Neural cell (in vitro differentiated cells): ENCODE data around the gene INPP4B. TPM values are rescaled to one million over a fixed set of nuclear protein-coding genes. Genes with fewer than 3 reads are reported as not detected.

ENCODE experiments used
- H2AFZ ChIP-seq: fragments of 200-600, 300-800 bp; sonication (generic), shearing (Covaris generic); 2 replicates; pipeline ENCODE4 v1.6.0; 2014; ENCODE audit warnings: low read depth, mild to moderate bottlenecking, antibody characterized with exemption, low read length, moderate library complexity
- H3F3A ChIP-seq: fragments of 200-600 bp; shearing (Covaris generic); 2 replicates; pipeline ENCODE4 v1.6.1; 2016; ENCODE audit warnings: mild to moderate bottlenecking, moderate library complexity, mixed read lengths, antibody characterized with exemption, low read length; ENCODE audit not compliant: insufficient read depth, poor library complexity, severe bottlenecking
- H3K27ac ChIP-seq: fragments of 200-600, 300-800 bp; sonication (generic), shearing (Covaris generic); 2 replicates; pipeline ENCODE4 v1.5.1; 2014; ENCODE audit warnings: mild to moderate bottlenecking, low read length, moderate library complexity
- H3K27me3 ChIP-seq: fragments of 300-800, 200-600 bp; sonication (generic), shearing (Covaris generic); 2 replicates; pipeline ENCODE4 v1.6.0; 2014; ENCODE audit warnings: mild to moderate bottlenecking, low read depth, low read length, moderate library complexity; ENCODE audit not compliant: insufficient read depth
- H3K36me3 ChIP-seq: fragments of 300-800, 200-600 bp; sonication (generic), shearing (Covaris generic); 2 replicates; pipeline ENCODE4 v1.5.1; 2014; ENCODE audit warnings: mild to moderate bottlenecking, antibody characterized with exemption, low read length, moderate library complexity; ENCODE audit not compliant: insufficient read depth
- H3K4me2 ChIP-seq: fragments of 300-800, 200-600 bp; sonication (generic), shearing (Covaris generic); 2 replicates; pipeline ENCODE4 v1.6.0; 2014; ENCODE audit warnings: mild to moderate bottlenecking, low read length
- H3K4me3 ChIP-seq: fragments of 300-800, 200-600 bp; sonication (generic), shearing (Covaris generic); 2 replicates; pipeline ENCODE4 v1.5.1; 2014; ENCODE audit warnings: mild to moderate bottlenecking, low read length, moderate library complexity
- H3K79me2 ChIP-seq: fragments of 200-600 bp; shearing (Covaris generic); replicated peaks from 2 replicates; pipeline ENCODE4 v1.6.0; 2014; ENCODE audit warnings: mild to moderate bottlenecking, low read length, moderate library complexity; ENCODE audit not compliant: insufficient read depth
- H3K9ac ChIP-seq: fragments of 300-800, 200-600 bp; sonication (generic), shearing (Covaris generic); 2 replicates; pipeline ENCODE4 v1.6.1; 2016; ENCODE audit warnings: mild to moderate bottlenecking, low read length, mixed read lengths
- H3K9me2 ChIP-seq: fragments of 200-600 bp; shearing (Covaris generic); 2 replicates; pipeline ENCODE4 v1.6.1; 2016; ENCODE audit warnings: mild to moderate bottlenecking, low read length, mixed read lengths; ENCODE audit not compliant: insufficient read depth
- H3K9me3 ChIP-seq: fragments of 200-600, 300-800 bp; sonication (generic), shearing (Covaris generic); 2 replicates; pipeline ENCODE4 v1.6.1; 2016; ENCODE audit warnings: mild to moderate bottlenecking, mixed run types, low read length, moderate library complexity, mixed read lengths
- H4K20me1 ChIP-seq: fragments of 200-600 bp; shearing (Covaris generic); 2 replicates; pipeline ENCODE4 v1.6.1; 2016; ENCODE audit warnings: mild to moderate bottlenecking, mixed run types; ENCODE audit not compliant: insufficient read depth
- MXI1 ChIP-seq: fragments of 450-650 bp; conservative IDR thresholded peaks from 2 replicates; pipeline ENCODE4 v1.6.1; 2014; ENCODE audit warnings: antibody characterized with exemption, mild to moderate bottlenecking; ENCODE audit not compliant: poor library complexity, severe bottlenecking
- POLR2AphosphoS5 ChIP-seq: IDR thresholded peaks from 2 replicates; pipeline ENCODE4 v1.6.1; 2012
- RAD21 ChIP-seq: fragments of 450-650 bp; conservative IDR thresholded peaks from 2 replicates; pipeline ENCODE4 v1.6.1; 2014; ENCODE audit warnings: antibody characterized with exemption, mild to moderate bottlenecking, moderate library complexity
- SMC3 ChIP-seq: fragments of 450-650 bp; conservative IDR thresholded peaks from 2 replicates; pipeline ENCODE4 v1.6.1; 2014; ENCODE audit warnings: antibody characterized with exemption, mild to moderate bottlenecking, moderate library complexity; ENCODE audit not compliant: poor library complexity
- TAF1 ChIP-seq: IDR thresholded peaks from 2 replicates; pipeline ENCODE4 v1.6.1; 2012; ENCODE audit warnings: low read depth
- polyA plus RNA-seq: library from polyadenylated mRNA; depleted of rRNA; stranded (reverse); fragments of >200 nt; gene quantifications from 2 replicates; pipeline ENCODE4 v1.2.3, GENCODE V29; 2014
- TF ChIP-seq, protein P1 (sequence below): fragments of 450-650 bp; IDR thresholded peaks from 2 replicates; pipeline ENCODE4 v1.5.1; 2014; ENCODE audit warnings: antibody characterized with exemption, mild to moderate bottlenecking, moderate library complexity; ENCODE audit not compliant: poor library complexity, severe bottlenecking
- TF ChIP-seq, protein P2 (sequence below): IDR thresholded peaks from 2 replicates; pipeline ENCODE4 v1.6.1; 2012; ENCODE audit warnings: borderline replicate concordance

Gene INPP4B
- polyA plus RNA-seq, 1 donor from 2014 or later: 0.30 TPM

DNA sequence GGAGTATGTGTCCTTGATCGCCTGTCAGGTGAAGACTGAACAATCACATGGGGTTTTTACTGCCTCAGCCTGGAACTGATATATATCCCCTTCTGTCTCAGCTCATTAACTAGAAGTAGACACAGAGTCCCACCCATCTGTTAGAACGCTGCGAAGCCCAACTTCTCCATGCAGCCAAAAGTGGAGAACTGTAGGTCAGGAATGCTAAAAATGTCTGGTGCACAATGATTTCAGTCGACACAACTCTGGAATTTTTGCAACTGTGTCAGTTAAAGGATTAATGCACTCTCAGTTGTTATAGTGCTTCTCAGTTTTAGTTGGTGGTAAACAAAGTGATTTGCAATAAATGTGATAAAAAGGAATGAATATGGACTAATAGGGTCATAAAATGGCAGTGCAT, 287.2 kb downstream of the INPP4B start:
- Histone ChIP-seq H4K20me1 (no peaks in the 10 kb centered on the region), H3K79me2 (no peaks in the 10 kb centered on the region), H3K9ac (no peak overlapping the region), H3K36me3 (no peaks in the 10 kb centered on the region), H3F3A (no peaks in the 10 kb centered on the region), H3K4me3 (no peak overlapping the region), H3K9me2 (no peaks in the 10 kb centered on the region), H3K27me3 (no peaks in the 10 kb centered on the region), H2AFZ (no peak overlapping the region), H3K9me3 (no peaks in the 10 kb centered on the region), H3K4me2 (no peak overlapping the region), H3K27ac (no peak overlapping the region)
- TF ChIP-seq, protein P1, sequence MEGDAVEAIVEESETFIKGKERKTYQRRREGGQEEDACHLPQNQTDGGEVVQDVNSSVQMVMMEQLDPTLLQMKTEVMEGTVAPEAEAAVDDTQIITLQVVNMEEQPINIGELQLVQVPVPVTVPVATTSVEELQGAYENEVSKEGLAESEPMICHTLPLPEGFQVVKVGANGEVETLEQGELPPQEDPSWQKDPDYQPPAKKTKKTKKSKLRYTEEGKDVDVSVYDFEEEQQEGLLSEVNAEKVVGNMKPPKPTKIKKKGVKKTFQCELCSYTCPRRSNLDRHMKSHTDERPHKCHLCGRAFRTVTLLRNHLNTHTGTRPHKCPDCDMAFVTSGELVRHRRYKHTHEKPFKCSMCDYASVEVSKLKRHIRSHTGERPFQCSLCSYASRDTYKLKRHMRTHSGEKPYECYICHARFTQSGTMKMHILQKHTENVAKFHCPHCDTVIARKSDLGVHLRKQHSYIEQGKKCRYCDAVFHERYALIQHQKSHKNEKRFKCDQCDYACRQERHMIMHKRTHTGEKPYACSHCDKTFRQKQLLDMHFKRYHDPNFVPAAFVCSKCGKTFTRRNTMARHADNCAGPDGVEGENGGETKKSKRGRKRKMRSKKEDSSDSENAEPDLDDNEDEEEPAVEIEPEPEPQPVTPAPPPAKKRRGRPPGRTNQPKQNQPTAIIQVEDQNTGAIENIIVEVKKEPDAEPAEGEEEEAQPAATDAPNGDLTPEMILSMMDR: no peak
- TF ChIP-seq MXI1 (no peak), POLR2AphosphoS5 (no peak), SMC3 (no peak), TAF1 (no peak)
- TF ChIP-seq, protein P2, sequence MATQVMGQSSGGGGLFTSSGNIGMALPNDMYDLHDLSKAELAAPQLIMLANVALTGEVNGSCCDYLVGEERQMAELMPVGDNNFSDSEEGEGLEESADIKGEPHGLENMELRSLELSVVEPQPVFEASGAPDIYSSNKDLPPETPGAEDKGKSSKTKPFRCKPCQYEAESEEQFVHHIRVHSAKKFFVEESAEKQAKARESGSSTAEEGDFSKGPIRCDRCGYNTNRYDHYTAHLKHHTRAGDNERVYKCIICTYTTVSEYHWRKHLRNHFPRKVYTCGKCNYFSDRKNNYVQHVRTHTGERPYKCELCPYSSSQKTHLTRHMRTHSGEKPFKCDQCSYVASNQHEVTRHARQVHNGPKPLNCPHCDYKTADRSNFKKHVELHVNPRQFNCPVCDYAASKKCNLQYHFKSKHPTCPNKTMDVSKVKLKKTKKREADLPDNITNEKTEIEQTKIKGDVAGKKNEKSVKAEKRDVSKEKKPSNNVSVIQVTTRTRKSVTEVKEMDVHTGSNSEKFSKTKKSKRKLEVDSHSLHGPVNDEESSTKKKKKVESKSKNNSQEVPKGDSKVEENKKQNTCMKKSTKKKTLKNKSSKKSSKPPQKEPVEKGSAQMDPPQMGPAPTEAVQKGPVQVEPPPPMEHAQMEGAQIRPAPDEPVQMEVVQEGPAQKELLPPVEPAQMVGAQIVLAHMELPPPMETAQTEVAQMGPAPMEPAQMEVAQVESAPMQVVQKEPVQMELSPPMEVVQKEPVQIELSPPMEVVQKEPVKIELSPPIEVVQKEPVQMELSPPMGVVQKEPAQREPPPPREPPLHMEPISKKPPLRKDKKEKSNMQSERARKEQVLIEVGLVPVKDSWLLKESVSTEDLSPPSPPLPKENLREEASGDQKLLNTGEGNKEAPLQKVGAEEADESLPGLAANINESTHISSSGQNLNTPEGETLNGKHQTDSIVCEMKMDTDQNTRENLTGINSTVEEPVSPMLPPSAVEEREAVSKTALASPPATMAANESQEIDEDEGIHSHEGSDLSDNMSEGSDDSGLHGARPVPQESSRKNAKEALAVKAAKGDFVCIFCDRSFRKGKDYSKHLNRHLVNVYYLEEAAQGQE: no peak

DNA sequence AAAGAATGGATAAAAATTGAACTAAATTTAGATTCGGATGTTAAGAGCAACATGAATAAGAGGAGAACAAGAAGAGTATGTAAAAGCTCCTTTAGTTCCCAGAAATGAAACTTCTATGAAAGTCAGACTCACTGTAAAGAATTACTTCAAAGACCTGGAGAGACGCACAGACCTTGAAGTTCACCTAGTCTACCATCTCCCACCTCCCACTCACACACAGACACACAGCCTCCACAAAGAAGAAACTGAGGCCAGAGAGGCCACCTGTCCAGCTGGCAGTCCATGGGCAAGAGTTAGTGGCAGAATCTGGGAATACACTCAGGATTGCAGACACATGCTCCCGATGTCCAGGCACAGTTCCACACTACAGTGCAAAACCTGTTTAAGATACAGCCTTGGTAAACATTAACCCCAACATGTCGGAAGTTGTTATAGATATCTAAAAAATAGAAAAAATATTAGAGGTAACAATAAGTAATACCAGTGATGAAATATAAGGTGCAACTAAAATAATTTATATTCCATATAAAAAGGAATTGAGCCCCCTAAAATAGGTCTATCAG, 288.8 kb downstream of the INPP4B start:
- no peak overlapping the region for H3K9ac ChIP-seq
- no peak overlapping the region for H3K4me2 ChIP-seq
- no peaks in the 10 kb centered on the region for H3K9me2 ChIP-seq
- H3K79me2 ChIP-seq: no peaks in the 10 kb centered on the region
- no peaks in the 10 kb centered on the region for H3K27me3 ChIP-seq
- H3K4me3 ChIP-seq: no peak overlapping the region
- TF ChIP-seq, protein P1: no peak
- TF ChIP-seq MXI1: no peak
- no peak for TF ChIP-seq RAD21
- TF ChIP-seq SMC3: no peak
- H3K27ac ChIP-seq: no peak overlapping the region
- H4K20me1 ChIP-seq: no peaks in the 10 kb centered on the region
- no peaks in the 10 kb centered on the region for H3F3A ChIP-seq
- H2AFZ ChIP-seq: no peak overlapping the region
- no peaks in the 10 kb centered on the region for H3K36me3 ChIP-seq
- no peaks in the 10 kb centered on the region for H3K9me3 ChIP-seq
